Heart left ventricle (tissue), 16 donors: Measurements from ENCODE around the gene SLC18A3. TPM values are rescaled to one million over a fixed set of nuclear protein-coding genes. Genes with fewer than 3 reads are reported as not detected.

ENCODE experiments used
- ATAC-seq, 4 donors: fragments of 200-7000 bp; cut with Tn5 transposase; one replicate each; pipeline ENCODE4 v1.9.1; 2020 to 2022; ENCODE audit warnings: moderate library complexity in 4 of 4, mild to moderate bottlenecking in 3 of 4, moderate number of reproducible peaks in 1 of 4
- DNase-seq, 5 donors: peaks; one replicate each; pipeline ENCODE4 v3.0.0-alpha.2; 2020
- H3K27ac ChIP-seq, 12 donors: fragments of 200-600 bp; sonication (generic) in 4 of 12; one replicate each; pipeline versions ENCODE4 v1.5.0 to v1.8.0; 2016 to 2022; ENCODE audit warnings: mild to moderate bottlenecking in 2 of 12
- H3K27me3 ChIP-seq, 9 donors: fragments of 200-600 bp; sonication (generic) in 2 of 9; one replicate each; pipeline versions ENCODE4 v1.5.1 to v1.8.0; 2016 to 2022; ENCODE audit warnings: mild to moderate bottlenecking in 3 of 9
- H3K36me3 ChIP-seq, 9 donors: fragments of 200-600 bp; sonication (generic) in 2 of 9; one replicate each; pipeline versions ENCODE4 v1.5.0 to v1.8.0; 2018 to 2022; ENCODE audit warnings: mild to moderate bottlenecking in 2 of 9
- H3K4me1 ChIP-seq, 12 donors: fragments of 200-600 bp; sonication (generic) in 4 of 12; one replicate each; pipeline versions ENCODE4 v1.5.0 to v1.8.0; 2016 to 2022; ENCODE audit warnings: mild to moderate bottlenecking in 3 of 12
- H3K4me3 ChIP-seq, 12 donors: fragments of 200-600 bp; sonication (generic) in 4 of 12; one replicate each; pipeline versions ENCODE4 v1.5.0 to v1.8.0; 2017 to 2022; ENCODE audit warnings: mild to moderate bottlenecking in 9 of 12, moderate library complexity in 4 of 12
- H3K9me3 ChIP-seq, 12 donors: fragments of 200-600 bp; sonication (generic) in 4 of 12; one replicate each; pipeline versions ENCODE4 v1.5.0 to v1.8.0; 2016 to 2022; ENCODE audit warnings: mild to moderate bottlenecking in 1 of 12
- POLR2A ChIP-seq, 2 donors: fragments of 450-650 bp; IDR thresholded peaks; one replicate each; pipeline ENCODE4 v1.6.1; 2017; ENCODE audit warnings: antibody characterized with exemption in 2 of 2, mild to moderate bottlenecking in 2 of 2, moderate library complexity in 2 of 2
- WGBS, 4 donors: extraction: QIAGEN DNeasy Blood & Tissue Kit in 2 of 4; methylation state at CpG; one replicate each; pipeline versions ENCODE4 v1.1.5 to v1.1.7; 2013 to 2018; 5-methylcytosine and 5-hydroxymethylcytosine counted together
- intact Hi-C, 10 donors: fragments of 100-400 bp; cut with DNase I; formaldehyde crosslinking; loops; one replicate each; pipeline versions ENCODE4 v1.11.1 to v1.14.2; 2022
- polyA plus RNA-seq, 2 donors: library from polyadenylated mRNA; stranded (reverse); fragments of 200-250 nt; gene quantifications; one replicate each; pipeline ENCODE4 v1.2.3, GENCODE V29; 2013
- total RNA-seq, 9 donors: library from RNA; depleted of rRNA in 2 of 9; stranded (reverse); fragments of >200 nt in 2 of 9; fragmentation: NEBNext Ultra II Directional in 3 of 9; extraction: Animal tissue kit (Norgen Biotek cat#: 25700) in 3 of 9; gene quantifications; one replicate each; pipeline versions ENCODE4 v1.1.0 to v1.2.4, GENCODE V29; 2016 to 2023
- TF ChIP-seq, protein P1 (sequence below), 12 donors: fragments of 200-600 bp; sonication (generic) in 4 of 12; IDR thresholded peaks; one replicate each; pipeline versions ENCODE4 v1.5.0 to v1.8.0; 2018 to 2022; ENCODE audit warnings: antibody characterized with exemption in 12 of 12, mild to moderate bottlenecking in 5 of 12
- donor health status: ischemic (EF 13 %, LVEDD 7.1; RV severe dilation, severe dysfunction).
- donor health status: healthy with polysubstance abuse.
- donor health status: DM: no; HTN: yes; CAD: no.
- donor health status: DM: no; HTN: no; CAD: no.
- donor health status: ischemic (EF 25% LVEDD 6.9; RV normal size, moderate dysfunction).
- donor health status: ischemic (EF 25% LVEDD 5.7; RV mildly dilated, moderate dysfunction).
- donor health status: healthy.
- donor health status: DM: yes; HTN: yes; CAD: no.
- donor health status: ischemic (EF 35%, LVEDD 5.7; RV mildly dilated, moderate dysfunction).
- donor health status: nonischemic (EF 11% LVEDD 7.7; RV severe dilation, severe dysfunction).
- donor health status: DM: yes; HTN: yes; CAD: no.
- donor health status: PGD.
- donor health status: ischemic (EF 29% LVEDD 5.4; RV normal size, mild dysfunction).
- donor health status: nonischemic (EF 23%, LVEDD 6.1; RV moderate dilation, normal function).

The SLC18A3 gene
- total and polyA plus RNA-seq, 11 donors = not detected

DNA sequence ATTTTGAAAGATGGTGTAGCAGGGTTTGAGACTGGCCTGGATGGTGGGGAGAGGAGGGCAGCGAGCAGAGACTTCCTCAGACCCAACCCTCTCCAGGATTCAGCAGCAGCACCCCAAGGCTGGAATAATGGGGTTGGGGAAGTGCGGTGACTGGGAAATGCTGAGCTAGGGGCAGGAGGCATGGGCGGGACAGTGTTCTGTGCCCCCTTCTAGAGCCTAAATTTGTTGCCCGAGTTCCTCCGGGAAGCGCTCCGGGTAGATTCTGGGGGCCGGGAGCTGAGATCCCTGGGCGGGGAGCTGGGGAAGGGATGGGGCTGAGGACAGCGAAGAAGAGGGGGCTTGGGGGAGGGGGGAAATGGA is 3.8 kb downstream of the SLC18A3 start, which contains the start of gene CHAT:
TSS of gene CHAT (plus strand) at position 156 of the 360 bp plus-strand sequence. CDS start at position 309, 153 bp downstream.
- no peak for ATAC-seq
- no peak within 1 kb of the TSS for H3K27ac ChIP-seq
- WGBS, 4 donors = 2 to 3% (median 2%) methylated on average over 10 of the region's 10 CpGs
- no peak for DNase-seq
- H3K27me3 ChIP-seq = peaks cover 51 to 100% (median 87%) of the 10 kb centered on the region in 9 donors
- H3K4me1 ChIP-seq = peaks cover 0 to 38% (median 5%) of the 10 kb centered on the region in 12 donors
- no peak for TF ChIP-seq POLR2A (IDR thresholded peaks at IDR 0.05)
- TF ChIP-seq, protein P1, sequence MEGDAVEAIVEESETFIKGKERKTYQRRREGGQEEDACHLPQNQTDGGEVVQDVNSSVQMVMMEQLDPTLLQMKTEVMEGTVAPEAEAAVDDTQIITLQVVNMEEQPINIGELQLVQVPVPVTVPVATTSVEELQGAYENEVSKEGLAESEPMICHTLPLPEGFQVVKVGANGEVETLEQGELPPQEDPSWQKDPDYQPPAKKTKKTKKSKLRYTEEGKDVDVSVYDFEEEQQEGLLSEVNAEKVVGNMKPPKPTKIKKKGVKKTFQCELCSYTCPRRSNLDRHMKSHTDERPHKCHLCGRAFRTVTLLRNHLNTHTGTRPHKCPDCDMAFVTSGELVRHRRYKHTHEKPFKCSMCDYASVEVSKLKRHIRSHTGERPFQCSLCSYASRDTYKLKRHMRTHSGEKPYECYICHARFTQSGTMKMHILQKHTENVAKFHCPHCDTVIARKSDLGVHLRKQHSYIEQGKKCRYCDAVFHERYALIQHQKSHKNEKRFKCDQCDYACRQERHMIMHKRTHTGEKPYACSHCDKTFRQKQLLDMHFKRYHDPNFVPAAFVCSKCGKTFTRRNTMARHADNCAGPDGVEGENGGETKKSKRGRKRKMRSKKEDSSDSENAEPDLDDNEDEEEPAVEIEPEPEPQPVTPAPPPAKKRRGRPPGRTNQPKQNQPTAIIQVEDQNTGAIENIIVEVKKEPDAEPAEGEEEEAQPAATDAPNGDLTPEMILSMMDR (IDR thresholded peaks at IDR 0.05) = no peak
- H3K9me3 ChIP-seq = no peaks in the 10 kb centered on the region
- no peak within 1 kb of the TSS for H3K4me3 ChIP-seq
- no peaks in the 10 kb centered on the region for H3K36me3 ChIP-seq
- intact Hi-C loops = no loop called here

DNA sequence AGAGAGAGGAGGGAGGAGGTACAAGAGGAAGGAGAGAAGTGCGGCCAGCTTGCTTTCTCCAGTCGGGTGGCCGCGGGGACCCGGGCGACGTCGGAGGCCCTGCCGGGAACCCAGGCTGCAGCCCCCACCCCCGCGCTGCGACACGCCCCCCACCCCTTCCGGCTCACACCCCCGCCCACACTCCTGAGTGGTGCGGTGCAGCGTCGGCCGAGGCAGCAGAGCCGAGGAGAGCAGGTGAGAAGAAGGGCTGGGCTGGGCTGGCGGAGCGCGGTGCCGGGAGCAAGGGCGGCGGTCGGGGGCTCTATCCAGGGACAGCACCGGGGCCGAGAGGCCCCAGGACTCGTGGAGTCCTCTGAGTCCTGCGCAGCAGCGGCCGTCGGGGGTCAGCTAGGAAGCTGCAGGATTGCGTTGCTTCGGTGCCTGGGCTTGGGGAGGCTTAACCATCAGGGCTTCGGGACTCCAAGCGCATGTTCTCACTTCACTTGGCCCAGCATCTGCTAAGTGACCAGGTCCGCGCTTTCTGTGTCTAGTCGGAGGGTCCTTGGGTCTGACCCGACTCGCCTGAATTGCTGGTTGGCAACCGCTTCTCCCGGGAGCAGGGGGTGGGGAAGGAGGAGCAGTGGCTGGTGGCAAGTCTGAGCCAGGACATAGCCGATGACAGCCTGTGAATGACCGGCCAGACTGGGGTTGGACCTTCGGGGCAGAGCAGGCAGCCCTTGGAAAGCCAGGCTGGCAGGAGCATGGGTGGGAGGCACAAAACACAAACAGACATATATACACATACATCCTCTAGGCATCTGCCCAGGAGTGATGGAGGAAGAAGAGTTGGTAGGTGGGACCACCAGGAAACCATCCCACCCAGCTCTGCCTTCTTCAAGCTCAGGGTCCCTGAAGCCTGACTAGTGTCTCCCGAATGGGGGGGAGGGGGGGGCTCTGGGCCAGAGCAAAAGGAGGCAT is 4.4 kb downstream of the SLC18A3 start:
- DNase-seq = peak in 1 of 5 donors; percentile 11
- Histone ChIP-seq H3K36me3 (no peaks in the 10 kb centered on the region), H3K27me3 (peaks cover 51 to 100% (median 83%) of the 10 kb centered on the region in 9 donors), H3K4me1 (peaks cover 0 to 32% (median 5%) of the 10 kb centered on the region in 12 donors), H3K4me3 (no peak overlapping the region), H3K9me3 (no peaks in the 10 kb centered on the region), H3K27ac (no peak overlapping the region)
- intact Hi-C loops = no loop called here
- TF ChIP-seq POLR2A (IDR thresholded peaks at IDR 0.05) = no peak
- ATAC-seq = no peak
- 3 to 6% (median 4%) methylated on average over 44 to 49 of the region's 49 CpGs for WGBS, 4 donors

DNA sequence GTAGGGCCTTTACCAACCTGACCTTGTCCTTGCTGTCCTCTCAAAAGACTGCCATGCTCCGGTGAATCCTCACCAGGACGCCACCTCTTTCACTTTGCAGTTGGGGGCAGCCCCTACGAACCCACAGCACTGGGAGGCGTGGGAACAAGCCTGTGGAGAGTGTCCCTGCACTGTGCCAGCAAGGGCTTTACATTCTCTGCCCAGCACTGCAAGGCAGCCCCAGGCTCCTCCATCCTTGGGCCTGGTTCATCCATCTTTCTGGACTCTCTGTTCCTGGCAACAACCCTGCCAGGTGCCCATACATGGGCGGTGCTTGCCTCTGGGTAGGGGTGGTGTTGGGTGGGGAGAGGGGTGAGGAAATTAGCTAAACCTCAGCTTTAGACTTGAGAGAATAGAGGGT is 5.1 kb downstream of the SLC18A3 start:
- no peaks in the 10 kb centered on the region for H3K36me3 ChIP-seq

DNA sequence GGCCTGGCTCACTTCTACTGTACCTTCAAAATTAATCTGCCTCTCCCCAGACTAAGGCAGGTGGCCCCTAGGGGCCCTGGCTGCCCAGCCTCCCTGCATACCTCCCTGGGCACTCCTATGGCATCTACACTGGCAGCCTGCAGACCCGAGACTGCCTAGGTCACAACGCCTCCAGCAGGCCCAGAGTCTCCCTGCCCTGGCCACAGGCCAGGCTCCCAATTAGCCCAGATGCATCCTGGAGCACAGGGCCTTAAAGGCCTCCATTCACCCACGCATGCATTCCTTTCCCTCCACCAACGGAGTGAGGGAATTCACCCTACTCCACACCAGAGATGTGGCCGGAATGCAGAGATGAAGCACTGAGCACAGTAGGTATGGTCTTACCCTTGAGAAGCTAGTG is 5.6 kb downstream of the SLC18A3 start:
- Histone ChIP-seq H3K27ac (no peak overlapping the region), H3K9me3 (no peaks in the 10 kb centered on the region), H3K4me3 (no peak overlapping the region), H3K27me3 (peaks cover 45 to 100% (median 76%) of the 10 kb centered on the region in 9 donors), H3K36me3 (no peaks in the 10 kb centered on the region), H3K4me1 (peaks cover 0 to 20% (median 3%) of the 10 kb centered on the region in 12 donors)
- no peak for TF ChIP-seq POLR2A (IDR thresholded peaks at IDR 0.05)
- TF ChIP-seq, protein P1 (IDR thresholded peaks at IDR 0.05) = no peak
- intact Hi-C loops = no loop called here
- ATAC-seq (no peak), DNase-seq (peak in 1 of 5 donors; percentile 10)
- WGBS, 4 donors = 54 to 62% (median 60%) methylated on average over 5 of the region's 5 CpGs

More for the DNA sequence above, 5.1 kb downstream of the SLC18A3 start:
- WGBS, 4 donors = 57 to 86% (median 63%) methylated on average over 3 to 5 of the region's 5 CpGs
- no peak for TF ChIP-seq POLR2A (IDR thresholded peaks at IDR 0.05)
- TF ChIP-seq, protein P1 (IDR thresholded peaks at IDR 0.05) = no peak
- DNase-seq = peak in 1 of 5 donors; percentile 7
- ATAC-seq = no peak
- Histone ChIP-seq H3K4me1 (peaks cover 0 to 25% (median 5%) of the 10 kb centered on the region in 12 donors), H3K9me3 (no peaks in the 10 kb centered on the region), H3K4me3 (no peak overlapping the region), H3K27ac (no peak overlapping the region), H3K27me3 (peaks cover 50 to 100% (median 81%) of the 10 kb centered on the region in 9 donors)
- intact Hi-C loops = no loop called here
